Right lobe of liver (tissue), 4 donors: ENCODE results near the gene PLEKHA5.
"Not testable (repeated sequence)": the region's sequence is repeated elsewhere in the genome, so short reads cannot be mapped to it uniquely, and the experiment has no call there.

Experiments used
- CTCF ChIP-seq, 4 donors: fragments of 200-600 bp in 3 of 4; fragments of 450-650 bp in 1 of 4; IDR thresholded peaks; one replicate each; pipeline versions ENCODE4 v1.5.1 to v1.8.0; 2016 to 2022; ENCODE audit warnings: antibody characterized with exemption in 4 of 4, mild to moderate bottlenecking in 2 of 4
- POLR2A ChIP-seq: fragments of 450-650 bp; IDR thresholded peaks from one replicate; pipeline ENCODE4 v1.6.1; 2017; ENCODE audit warnings: antibody characterized with exemption, mild to moderate bottlenecking
- donor health status: DM: no; HTN: no; CAD: no.
- donor health status: DM: no; HTN: no; CAD: no.
- donor health status: DM: no; HTN: yes; CAD: no.

DNA sequence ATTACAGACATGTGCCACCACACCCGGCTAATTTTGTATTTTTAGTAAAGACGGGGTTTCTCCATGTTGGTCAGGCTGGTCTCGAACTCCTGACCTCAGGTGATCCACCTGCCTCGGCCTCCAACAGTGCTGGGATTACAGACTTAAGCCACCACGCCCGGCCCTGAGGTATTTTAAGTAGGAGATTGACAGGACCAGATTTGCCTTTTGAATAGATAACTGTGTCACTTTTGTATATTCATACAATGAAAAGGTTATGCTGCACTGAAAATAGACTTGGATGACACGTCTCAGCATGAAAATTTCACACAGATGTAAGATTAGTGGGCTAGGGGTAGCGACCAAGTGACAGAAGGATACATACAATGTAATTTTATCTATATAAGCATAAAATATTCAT, 263.1 kb downstream of the PLEKHA5 start:
- not testable (repeated sequence) for TF ChIP-seq CTCF (IDR thresholded peaks at IDR 0.05); POLR2A
